OCI-LY7 (cell line): Measurements from ENCODE around the gene FABP1. TPM values are rescaled to one million over a fixed set of nuclear protein-coding genes. Genes with fewer than 3 reads are reported as not detected.

ENCODE experiments used
- BruUV-seq: library from RNA; stranded (reverse); fragments of 400-500 nt; replicated peaks from 2 replicates; lab custom pipeline; 2021; lab: Mats Ljungman, UMichigan
- CTCF ChIA-PET: fragments of 300-600 bp; sonication (Branson Sonifier 250); formaldehyde crosslinking; loops from one replicate; lab custom pipeline; 2022; ENCODE audit warnings: antibody characterized with exemption; ENCODE audit not compliant: unreplicated experiment; lab: Charles Lee
- POLR2A ChIA-PET: fragments of 300-600 bp; sonication (Branson Sonifier 250); formaldehyde crosslinking; loops from one replicate; lab custom pipeline; 2022; ENCODE audit warnings: antibody characterized with exemption; lab: Charles Lee
- DNase-seq: peaks from one replicate; pipeline ENCODE4 v3.0.0-alpha.2; 2015; ENCODE audit warnings: low spot score
- H2AFZ ChIP-seq: fragments of 200-600 bp; sonication (generic), shearing (Covaris generic); 2 replicates; pipeline ENCODE4 v1.6.1; 2014; ENCODE audit warnings: mild to moderate bottlenecking, antibody characterized with exemption, low read length, moderate library complexity
- H3K27ac ChIP-seq: fragments of 200-600 bp; sonication (generic); 2 replicates; pipeline ENCODE4 v1.5.1; 2014; ENCODE audit warnings: mixed run types, low read depth, mild to moderate bottlenecking, moderate library complexity, low read length, inconsistent platforms; ENCODE audit not compliant: poor library complexity, severe bottlenecking
- H3K36me3 ChIP-seq: fragments of 200-600 bp; sonication (generic); 2 replicates; pipeline ENCODE4 v1.6.1; 2014; ENCODE audit warnings: mild to moderate bottlenecking, antibody characterized with exemption, low read length, moderate library complexity, mixed read lengths; ENCODE audit not compliant: insufficient read depth
- H3K4me1 ChIP-seq: fragments of 200-600 bp; sonication (generic); 2 replicates; pipeline ENCODE4 v1.5.1; 2014; ENCODE audit warnings: mild to moderate bottlenecking, low read length; ENCODE audit not compliant: insufficient read depth, poor library complexity, severe bottlenecking
- H3K4me2 ChIP-seq: fragments of 200-600 bp; sonication (generic); 2 replicates; pipeline ENCODE4 v1.6.1; 2014; ENCODE audit warnings: mild to moderate bottlenecking, low read length
- H3K4me3 ChIP-seq: fragments of 200-600 bp; sonication (generic); 2 replicates; pipeline ENCODE4 v1.5.1; 2014; ENCODE audit warnings: mild to moderate bottlenecking, low read depth, low read length; ENCODE audit not compliant: poor library complexity, severe bottlenecking
- H3K79me2 ChIP-seq: fragments of 200-600 bp; sonication (generic); 2 replicates; pipeline ENCODE4 v1.6.1; 2016; ENCODE audit warnings: low read depth, mild to moderate bottlenecking, low read length, moderate library complexity, mixed read lengths; ENCODE audit not compliant: insufficient read depth
- H3K9me2 ChIP-seq: fragments of 200-600 bp; sonication (generic); 2 replicates; pipeline ENCODE4 v1.6.1; 2016; ENCODE audit warnings: mild to moderate bottlenecking, low read length, mixed read lengths; ENCODE audit not compliant: insufficient read depth
- H3K9me3 ChIP-seq: fragments of 200-600 bp; sonication (generic); 2 replicates; pipeline ENCODE4 v1.6.1; 2014; ENCODE audit warnings: mild to moderate bottlenecking, mixed run types, low read length, mixed read lengths
- H4K20me1 ChIP-seq: fragments of 200-600 bp; sonication (generic); 2 replicates; pipeline ENCODE4 v1.6.1; 2014; ENCODE audit warnings: mild to moderate bottlenecking, antibody characterized with exemption, low read length, moderate library complexity, mixed read lengths; ENCODE audit not compliant: insufficient read depth
- CTCF ChIP-seq: fragments of 200-600 bp; sonication (generic); conservative IDR thresholded peaks from 2 replicates; pipeline ENCODE4 v1.5.1; 2014; ENCODE audit warnings: mild to moderate bottlenecking, antibody characterized with exemption, low read length, moderate library complexity, mixed read lengths
- EZH2phosphoT487 ChIP-seq: fragments of 200-600 bp; sonication (generic); IDR thresholded peaks from 2 replicates; pipeline ENCODE4 v1.6.1; 2018; ENCODE audit warnings: low read depth, borderline replicate concordance, mild to moderate bottlenecking, mixed run types, antibody characterized with exemption, low read length, moderate library complexity, mixed read lengths
- intact Hi-C: fragments of 100-400 bp; cut with micrococcal nuclease; formaldehyde crosslinking; loops from one replicate; pipeline ENCODE4 v1.10.0; 2022; ENCODE audit not compliant: unreplicated experiment
- total RNA-seq, 2 experiments: library from RNA; depleted of rRNA in 1 of 2; stranded (reverse); fragments of >200 nt in 1 of 2; shearing (Covaris generic) in 1 of 2; gene quantifications; 2 replicates each; pipeline ENCODE4 v1.2.3, GENCODE V29; 2014 to 2022

FABP1 gene
- total RNA-seq, 2 experiments from 2014 or later: not detected

GRCh38 chr2:88170472-88170892 is 42.6 kb upstream of the FABP1 start:
- ChIA-PET CTCF (no interaction called here), POLR2A (no interaction called here)
- Histone ChIP-seq H3K4me1 (no peaks in the 10 kb centered on the region), H3K79me2 (no peaks in the 10 kb centered on the region), H3K9me3 (no peaks in the 10 kb centered on the region), H3K36me3 (no peaks in the 10 kb centered on the region), H3K9me2 (no peaks in the 10 kb centered on the region), H3K4me2 (no peak overlapping the region), H4K20me1 (no peaks in the 10 kb centered on the region), H2AFZ (no peak overlapping the region), H3K27ac (no peak overlapping the region), H3K4me3 (no peak overlapping the region)
- no peak for TF ChIP-seq EZH2phosphoT487
- TF ChIP-seq CTCF: no peak
- no TSS peak for BruUV-seq
- intact Hi-C loops: no loop called here
- DNase-seq: no peak

- Histone ChIP-seq H3K79me2 (no peaks in the 10 kb centered on the region), H2AFZ (no peak overlapping the region), H3K9me3 (no peaks in the 10 kb centered on the region), H3K4me3 (no peak overlapping the region), H4K20me1 (no peaks in the 10 kb centered on the region), H3K4me1 (no peaks in the 10 kb centered on the region), H3K4me2 (no peak overlapping the region), H3K27ac (no peak overlapping the region), H3K9me2 (no peaks in the 10 kb centered on the region), H3K36me3 (no peaks in the 10 kb centered on the region)
- no peak for TF ChIP-seq EZH2phosphoT487
- no peak for TF ChIP-seq CTCF
- CTCF ChIA-PET: interaction anchor here (1.1 kb wide), 1 partner anchor 10 kb away, joined by 3 read pairs; no protein-coding TSS in a partner anchor
- intact Hi-C loops: no loop called here
- DNase-seq: no peak
- POLR2A ChIA-PET: no interaction called here
- no TSS peak for BruUV-seq
Observed at GRCh38 chr2:88168386-88168785, 40.5 kb upstream of the FABP1 start.

- H3K36me3 ChIP-seq: no peaks in the 10 kb centered on the region
- no peaks in the 10 kb centered on the region for H3K79me2 ChIP-seq
- ChIA-PET POLR2A (no interaction called here), CTCF (no interaction called here)
- no peak overlapping the region for H3K4me3 ChIP-seq
- no TSS peak for BruUV-seq
- H2AFZ ChIP-seq: no peak overlapping the region
- no peaks in the 10 kb centered on the region for H4K20me1 ChIP-seq
- no peak overlapping the region for H3K27ac ChIP-seq
- no peak for DNase-seq
- intact Hi-C loops: no loop called here
- no peaks in the 10 kb centered on the region for H3K4me1 ChIP-seq
- no peak for TF ChIP-seq EZH2phosphoT487
- no peak for TF ChIP-seq CTCF
- H3K9me2 ChIP-seq: no peaks in the 10 kb centered on the region
- no peak overlapping the region for H3K4me2 ChIP-seq
- no peaks in the 10 kb centered on the region for H3K9me3 ChIP-seq
Observed at GRCh38 chr2:88167740-88168139, 39.9 kb upstream of the FABP1 start.
